ENCODE results near the gene ARSA.
A peak's percentile ranks its signal among the peaks of the same experiment; 100 is the strongest.

The ARSA gene

DNA sequence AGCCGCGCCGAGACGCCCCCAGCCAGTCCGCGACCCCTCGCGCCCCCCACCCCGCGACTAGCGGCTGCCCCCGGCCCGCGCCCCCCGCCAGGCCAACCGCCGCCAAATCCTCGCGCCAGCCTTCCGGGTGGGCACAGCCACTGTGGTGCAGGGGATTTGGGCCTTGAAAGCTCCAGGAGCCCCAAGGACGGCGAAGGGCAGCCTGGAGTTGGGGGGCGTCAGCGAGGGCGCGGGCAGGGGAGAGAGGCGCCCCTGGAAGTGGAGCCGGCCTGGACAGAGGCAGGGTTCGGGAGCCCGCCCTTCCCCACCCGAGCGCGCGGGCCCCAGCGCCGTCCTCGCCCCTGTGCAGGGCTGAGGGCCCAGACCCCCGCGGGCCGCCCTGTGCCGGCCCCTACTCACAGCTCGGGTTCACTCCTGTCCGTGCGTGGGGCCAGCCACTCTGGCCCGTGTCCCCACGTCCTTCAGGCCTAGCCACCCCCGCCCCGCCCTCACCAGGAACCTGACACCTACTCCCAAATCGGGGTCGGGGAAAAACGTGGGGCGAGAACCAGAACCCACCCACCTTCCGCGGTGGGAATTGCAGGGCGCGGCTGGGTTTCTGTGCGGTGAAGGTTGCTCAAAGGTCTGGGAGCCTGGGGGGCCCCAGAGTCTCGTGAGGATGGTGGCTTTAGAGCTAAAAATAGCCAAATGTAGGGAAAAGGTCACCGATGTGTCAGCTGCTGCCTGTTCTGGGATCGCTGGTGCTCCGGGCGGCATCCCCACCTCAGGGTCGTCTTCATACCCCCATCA, 49.8 kb downstream of the ARSA start, which contains the start of gene CPT1B:
CPT1B (minus strand) TSS at position 441 of the 789 bp plus-strand sequence. CDS start 512 bp downstream, outside the sequence.
- DNase-seq = peak in 1 of 2 donors; percentile 15

DNA sequence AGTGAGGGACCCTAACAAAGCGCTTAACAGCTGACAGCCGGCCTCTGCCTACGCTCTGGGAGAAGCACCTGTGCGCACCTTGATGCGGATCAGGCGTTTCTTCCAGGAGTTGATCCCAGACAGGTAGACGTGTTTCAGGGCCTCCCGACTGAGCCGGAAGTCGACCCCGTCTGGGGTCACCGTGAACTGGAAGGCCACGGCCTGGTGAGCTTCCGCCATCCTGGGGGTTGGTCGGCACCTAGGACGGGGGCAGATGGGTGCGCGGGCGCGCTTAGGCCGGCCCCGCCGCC, 50.3 kb downstream of the ARSA start:
- no peak for DNase-seq

DNA sequence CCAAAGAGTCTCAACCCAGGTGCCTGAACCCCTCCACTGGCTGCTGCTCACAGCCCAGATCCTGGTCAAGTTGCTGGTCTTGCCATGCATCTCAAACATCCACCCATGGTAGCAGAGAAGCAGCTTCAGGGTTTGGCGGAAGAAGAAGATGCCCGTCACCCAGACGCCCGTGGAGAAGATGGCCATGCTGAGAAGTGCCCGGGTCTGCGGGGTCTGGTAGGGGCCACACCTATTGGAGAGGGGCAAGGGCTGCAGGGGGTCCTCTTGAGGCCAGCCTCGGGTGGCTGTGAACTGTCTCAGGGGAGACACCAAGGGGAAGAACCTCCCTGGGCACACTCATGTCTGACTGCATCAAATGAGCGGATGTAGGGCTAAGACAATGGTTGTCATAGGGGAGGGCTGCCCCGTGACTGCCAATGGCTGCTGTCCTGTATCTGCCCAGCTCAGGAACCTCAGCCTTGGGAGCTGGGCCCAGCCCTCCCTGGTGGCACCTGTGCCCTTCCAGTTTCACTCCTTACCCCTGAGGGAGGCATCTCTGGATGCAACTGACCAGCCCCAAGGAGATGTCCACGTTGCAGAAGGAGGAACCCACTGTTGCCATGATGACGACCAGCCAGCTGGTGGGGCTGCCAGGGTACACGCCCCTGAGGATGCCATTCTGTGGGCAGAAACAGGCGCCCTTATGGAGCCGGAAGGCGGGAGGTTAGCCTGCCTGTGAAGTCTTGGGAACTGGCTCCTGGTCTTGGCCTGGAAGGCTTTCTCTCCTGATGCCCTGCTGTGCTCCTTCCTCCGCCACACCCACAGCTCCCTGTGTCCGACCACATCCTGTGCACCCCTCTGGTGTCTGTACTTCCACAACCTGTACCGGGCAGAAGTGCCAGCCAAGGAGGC, 50.9 kb downstream of the ARSA start:
- DNase-seq = peak in 1 of 2 donors; percentile 9

DNA sequence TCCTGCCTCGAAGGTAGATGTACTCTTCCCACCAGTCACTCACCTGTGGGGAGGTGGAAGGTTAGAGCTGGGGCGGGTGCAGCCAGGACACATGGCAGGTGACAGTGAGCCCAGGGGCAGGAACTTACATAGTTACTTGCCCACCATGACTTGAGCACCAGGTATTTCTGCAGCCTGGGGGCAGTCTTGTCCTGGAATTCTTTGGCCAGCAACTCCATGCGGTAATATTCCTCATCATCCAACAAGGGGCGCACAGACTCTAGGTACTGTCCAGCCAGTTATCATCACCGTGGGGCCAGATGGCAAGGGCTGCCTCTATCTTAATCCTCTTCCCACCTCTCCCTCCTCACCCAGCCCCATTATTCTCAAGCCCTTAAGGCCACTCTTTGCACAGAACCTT, 51.9 kb downstream of the ARSA start:
- peak in 1 of 2 donors; percentile 27 for DNase-seq

- no peak for DNase-seq
Observed at GRCh38 chr22:50575426-50575941, 52.5 kb downstream of the ARSA start.

Measured in inflammatory macrophage (primary cell).